GM06990 (cell line): ENCODE results near the gene ANK3.

Experiments used
- DNase-seq: peaks from one replicate; pipeline ENCODE4 v3.0.0-alpha.2; 2011; ENCODE audit not compliant: insufficient read length; ENCODE audit errors: extremely low read depth
- H3K27me3 ChIP-seq: replicated peaks from 2 replicates; pipeline ENCODE4 v1.6.0; 2011; ENCODE audit warnings: low read length; ENCODE audit not compliant: control insufficient read depth, insufficient read depth
- H3K36me3 ChIP-seq: 2 replicates; pipeline ENCODE4 v1.5.1; 2011; ENCODE audit warnings: low read length; ENCODE audit not compliant: control insufficient read depth, insufficient read depth
- H3K4me3 ChIP-seq: replicated peaks from 2 replicates; pipeline ENCODE4 v1.5.1; 2011; ENCODE audit warnings: low read depth, mild to moderate bottlenecking, control low read depth, low read length
- TF ChIP-seq, protein P1 (sequence below): IDR thresholded peaks from 2 replicates; pipeline ENCODE4 v1.5.1; 2011; ENCODE audit warnings: low read length, control low read depth, mild to moderate bottlenecking, inconsistent platforms; ENCODE audit not compliant: insufficient read depth, poor library complexity, severe bottlenecking

Gene ANK3

DNA sequence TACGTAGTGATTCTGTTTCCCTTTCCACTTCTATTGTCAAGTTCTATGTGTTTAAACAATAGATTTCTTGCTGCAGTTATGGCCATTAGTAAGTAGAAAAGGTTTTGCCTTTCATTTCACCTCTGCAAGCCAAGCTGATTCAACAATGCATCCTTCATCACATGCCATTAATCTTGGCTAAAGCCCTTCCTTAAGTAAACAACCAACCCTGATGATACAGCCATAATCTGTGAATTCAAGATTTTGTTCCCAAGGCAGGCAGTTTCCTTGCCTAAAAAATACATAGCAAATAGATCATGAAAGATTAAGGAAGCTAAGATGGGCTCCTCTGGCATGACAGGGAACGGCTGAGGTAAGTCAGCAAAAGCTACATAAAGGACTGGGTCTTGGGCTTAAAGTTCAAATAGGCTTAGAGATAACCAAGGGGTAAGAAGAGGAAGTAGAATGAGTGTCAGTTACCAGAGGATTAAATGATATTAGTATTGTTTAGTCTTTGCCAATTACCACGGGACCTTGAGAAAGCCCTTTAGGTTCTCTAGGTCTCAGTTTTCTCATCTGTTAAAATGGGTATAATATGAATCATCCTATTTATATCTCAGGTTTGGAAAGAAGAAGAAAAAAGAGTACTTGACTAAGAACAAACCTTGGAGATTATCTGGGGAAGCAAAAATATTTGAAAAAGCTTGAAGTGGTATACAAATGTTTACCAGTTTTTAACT is 35.9 kb upstream of the ANK3 start:
- Histone ChIP-seq H3K36me3 (no peaks in the 10 kb centered on the region), H3K4me3 (no peak overlapping the region), H3K27me3 (no peaks in the 10 kb centered on the region)
- TF ChIP-seq, protein P1, sequence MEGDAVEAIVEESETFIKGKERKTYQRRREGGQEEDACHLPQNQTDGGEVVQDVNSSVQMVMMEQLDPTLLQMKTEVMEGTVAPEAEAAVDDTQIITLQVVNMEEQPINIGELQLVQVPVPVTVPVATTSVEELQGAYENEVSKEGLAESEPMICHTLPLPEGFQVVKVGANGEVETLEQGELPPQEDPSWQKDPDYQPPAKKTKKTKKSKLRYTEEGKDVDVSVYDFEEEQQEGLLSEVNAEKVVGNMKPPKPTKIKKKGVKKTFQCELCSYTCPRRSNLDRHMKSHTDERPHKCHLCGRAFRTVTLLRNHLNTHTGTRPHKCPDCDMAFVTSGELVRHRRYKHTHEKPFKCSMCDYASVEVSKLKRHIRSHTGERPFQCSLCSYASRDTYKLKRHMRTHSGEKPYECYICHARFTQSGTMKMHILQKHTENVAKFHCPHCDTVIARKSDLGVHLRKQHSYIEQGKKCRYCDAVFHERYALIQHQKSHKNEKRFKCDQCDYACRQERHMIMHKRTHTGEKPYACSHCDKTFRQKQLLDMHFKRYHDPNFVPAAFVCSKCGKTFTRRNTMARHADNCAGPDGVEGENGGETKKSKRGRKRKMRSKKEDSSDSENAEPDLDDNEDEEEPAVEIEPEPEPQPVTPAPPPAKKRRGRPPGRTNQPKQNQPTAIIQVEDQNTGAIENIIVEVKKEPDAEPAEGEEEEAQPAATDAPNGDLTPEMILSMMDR, result no peak
- no peak for DNase-seq

DNA sequence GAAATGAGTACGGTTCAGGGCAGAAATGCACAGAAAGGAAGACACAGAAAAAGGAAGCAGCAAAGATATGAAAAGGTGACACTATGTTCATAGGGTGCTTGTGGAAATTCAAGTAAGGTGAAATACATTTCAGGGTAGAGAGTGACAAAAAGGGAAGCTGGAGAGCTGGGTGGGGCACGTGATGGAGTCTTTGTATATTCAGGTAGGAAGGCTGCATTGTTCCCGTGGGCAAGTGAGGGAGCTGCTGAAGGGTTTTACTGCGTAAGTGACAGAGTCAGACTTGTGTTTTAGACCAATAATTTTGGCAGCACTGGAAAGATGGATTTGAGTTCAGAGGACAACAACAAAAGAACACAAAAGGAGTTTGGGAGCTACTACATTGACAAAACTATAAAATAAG is 35.3 kb upstream of the ANK3 start:
- H3K36me3 ChIP-seq, result no peaks in the 10 kb centered on the region
- DNase-seq, result no peak
- H3K27me3 ChIP-seq, result no peaks in the 10 kb centered on the region
- no peak overlapping the region for H3K4me3 ChIP-seq
- TF ChIP-seq, protein P1, result no peak

DNA sequence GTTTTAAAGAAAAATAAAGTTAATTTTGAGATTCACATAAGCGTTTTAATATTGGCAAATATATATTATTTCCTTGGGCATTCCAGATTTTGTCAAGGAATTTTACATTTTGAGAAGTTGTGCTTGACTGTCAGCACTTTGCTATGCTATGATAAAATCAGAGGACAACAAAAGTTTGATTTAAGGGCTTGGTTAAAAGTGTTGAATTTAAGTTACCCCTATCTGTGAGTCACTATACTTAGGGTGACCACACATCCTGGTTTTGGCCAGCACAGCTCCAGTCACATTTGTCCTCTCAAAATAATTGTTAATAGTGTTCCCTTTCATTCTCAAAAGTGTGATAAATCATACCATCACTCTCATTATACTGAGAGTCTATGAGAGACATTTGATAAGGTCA is 34.2 kb upstream of the ANK3 start:
- DNase-seq, result no peak
- H3K36me3 ChIP-seq, result no peaks in the 10 kb centered on the region
- TF ChIP-seq, protein P1, result no peak
- H3K4me3 ChIP-seq, result no peak overlapping the region
- no peaks in the 10 kb centered on the region for H3K27me3 ChIP-seq

DNA sequence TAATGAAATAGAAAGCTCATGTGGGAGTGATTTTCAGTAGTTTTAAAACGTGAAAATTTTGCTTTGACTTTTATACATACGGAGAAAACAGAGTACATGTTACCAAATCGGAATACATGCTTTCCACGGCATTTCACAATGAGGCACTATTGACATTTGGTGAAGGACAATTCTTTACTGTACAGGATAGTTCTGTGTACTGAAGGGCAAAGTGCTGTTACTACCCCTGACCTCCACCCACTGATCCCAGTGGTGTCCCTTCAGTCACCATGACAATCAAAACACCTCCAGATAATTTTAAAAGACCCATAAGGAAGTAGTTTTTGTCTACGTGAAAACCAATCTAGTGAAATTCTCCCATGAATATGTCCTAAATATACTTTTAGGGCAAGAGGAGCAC is 33.1 kb upstream of the ANK3 start:
- Histone ChIP-seq H3K27me3 (no peaks in the 10 kb centered on the region), H3K36me3 (no peaks in the 10 kb centered on the region), H3K4me3 (no peak overlapping the region)
- DNase-seq, result no peak
- TF ChIP-seq, protein P1, result no peak

DNA sequence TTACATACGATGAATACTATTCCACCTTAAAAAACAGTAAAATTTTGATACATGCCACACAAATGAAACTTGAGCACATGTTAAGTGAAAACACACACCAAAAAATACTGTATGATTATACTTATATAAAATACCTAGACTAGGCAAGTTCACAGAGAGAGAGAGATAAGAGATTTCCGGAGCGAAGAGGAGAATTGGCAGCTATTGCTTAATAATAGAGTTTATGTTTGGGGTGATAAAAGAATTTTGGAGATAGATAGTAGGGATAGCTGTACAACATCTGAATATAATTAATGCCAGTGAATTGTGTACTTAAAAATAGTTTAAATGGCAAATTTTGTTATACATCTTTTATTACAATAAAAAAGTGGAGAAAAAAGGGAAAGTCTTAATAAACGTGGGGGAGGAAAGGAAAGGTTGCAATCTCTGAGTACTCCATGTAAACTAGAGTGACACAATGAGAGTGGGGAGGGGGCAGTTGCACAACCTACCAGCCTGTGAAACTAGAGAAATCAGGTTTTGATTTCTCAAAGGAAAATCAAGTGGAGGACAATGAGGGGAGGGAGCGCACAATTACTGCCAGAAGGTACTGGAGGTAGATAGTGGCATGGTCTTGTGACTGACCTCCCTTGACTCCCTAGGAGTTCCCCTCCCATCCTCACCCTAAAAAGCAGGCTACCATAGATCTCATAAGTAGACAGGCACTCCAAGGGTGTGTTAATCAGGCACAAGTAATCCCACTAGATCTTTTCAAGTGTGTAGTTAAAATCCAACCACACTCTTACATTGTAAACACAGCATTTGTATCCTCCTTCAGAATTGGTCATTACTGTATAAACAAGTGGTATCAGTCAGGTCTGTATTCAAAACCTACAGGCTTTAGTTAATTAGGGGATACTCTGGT is 31.6 kb upstream of the ANK3 start:
- DNase-seq, result no peak
- TF ChIP-seq, protein P1, result no peak
- no peaks in the 10 kb centered on the region for H3K36me3 ChIP-seq
- no peaks in the 10 kb centered on the region for H3K27me3 ChIP-seq
- H3K4me3 ChIP-seq, result no peak overlapping the region
